ENCODE data around the gene SLCO4A1.

The SLCO4A1 gene

DNA sequence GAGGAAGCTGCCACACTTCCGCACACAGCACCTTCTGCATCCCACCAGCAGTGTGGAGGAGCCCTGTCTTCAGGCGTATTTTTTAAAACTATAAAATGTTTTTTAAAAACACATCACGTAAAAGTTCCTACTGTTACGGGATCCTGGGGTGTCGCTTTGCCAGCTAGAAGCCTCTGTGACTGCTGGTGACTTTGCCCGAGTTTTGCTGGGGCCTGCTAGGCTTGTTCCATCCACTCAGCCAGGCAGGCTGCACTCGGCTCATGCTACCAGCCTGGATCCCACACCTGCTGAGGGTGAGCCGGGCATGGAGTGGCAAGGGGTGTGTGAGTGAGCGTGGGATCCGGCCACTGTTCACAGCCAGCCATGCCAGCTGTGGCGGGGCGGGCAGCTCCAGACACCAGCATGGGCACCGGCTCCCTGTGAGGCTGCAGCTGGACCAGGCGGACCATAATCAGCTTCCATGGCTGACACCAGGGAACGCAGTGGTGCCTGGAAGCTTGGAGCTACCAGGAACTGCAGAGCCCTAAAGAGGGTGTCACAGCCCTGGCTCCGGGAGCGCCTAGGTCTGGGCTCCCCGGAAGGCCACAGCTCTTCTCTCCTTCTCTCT lies 12.3 kb upstream of the SLCO4A1 start:
- no peak overlapping the region for H3K27ac Mint-ChIP-seq (ENCODE audit: low read depth)
- peaks cover 27% of the 10 kb centered on the region for H3K27me3 Mint-ChIP-seq
- peaks cover 2% of the 10 kb centered on the region for H3K36me3 Mint-ChIP-seq (ENCODE audit: insufficient read depth)
- ATAC-seq (replicated peaks; ENCODE audit: extremely low read depth, poor library complexity, severe bottlenecking) (no peak), DNase-seq (ENCODE audit: low spot score in 2 of 2) (no peak)
- H3K4me3 Mint-ChIP-seq = no peak overlapping the region
- H3K4me1 Mint-ChIP-seq = no peaks in the 10 kb centered on the region
- no peaks in the 10 kb centered on the region for H3K9me3 Mint-ChIP-seq

GRCh38 chr20:62631336-62632308 lies 10.7 kb upstream of the SLCO4A1 start:
- H3K9me3 Mint-ChIP-seq = no peaks in the 10 kb centered on the region
- no peaks in the 10 kb centered on the region for H3K36me3 Mint-ChIP-seq (ENCODE audit: insufficient read depth)
- H3K4me3 Mint-ChIP-seq = no peak overlapping the region
- no peak for DNase-seq (ENCODE audit: low spot score in 2 of 2)
- H3K27me3 Mint-ChIP-seq = peaks cover 42% of the 10 kb centered on the region
- H3K27ac Mint-ChIP-seq (ENCODE audit: low read depth) = no peak overlapping the region
- no peaks in the 10 kb centered on the region for H3K4me1 Mint-ChIP-seq
- no peak for ATAC-seq (replicated peaks; ENCODE audit: extremely low read depth, poor library complexity, severe bottlenecking)

DNA sequence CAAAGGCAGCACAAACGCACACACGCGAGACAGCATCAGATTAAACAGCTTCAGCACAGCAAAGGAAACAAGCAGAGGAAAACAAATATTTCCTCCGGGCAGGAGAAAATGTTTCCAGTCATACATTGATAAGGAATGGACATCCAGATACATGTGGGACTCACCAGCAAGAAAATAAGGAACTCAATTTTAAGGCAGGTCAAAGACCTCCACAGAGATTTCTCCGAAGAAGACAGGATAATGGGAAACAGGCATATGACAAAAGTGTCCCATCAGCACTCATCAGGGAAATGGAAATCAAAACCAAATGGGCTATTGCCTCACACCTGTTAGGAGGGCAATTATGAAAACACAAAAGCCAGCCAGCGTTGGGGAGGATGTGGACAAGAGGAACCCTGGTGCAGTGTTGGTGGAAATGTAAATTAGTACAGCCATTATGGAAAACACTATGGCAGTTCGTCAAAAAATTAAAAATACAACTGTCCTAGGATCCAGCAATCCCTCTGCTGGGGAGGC lies 9.7 kb upstream of the SLCO4A1 start:
- Mint-ChIP-seq H3K36me3 (ENCODE audit: insufficient read depth) (no peaks in the 10 kb centered on the region), H3K27me3 (peaks cover 42% of the 10 kb centered on the region), H3K27ac (ENCODE audit: low read depth) (no peak overlapping the region), H3K4me3 (no peak overlapping the region), H3K4me1 (no peaks in the 10 kb centered on the region), H3K9me3 (no peaks in the 10 kb centered on the region)
- ATAC-seq (replicated peaks; ENCODE audit: extremely low read depth, poor library complexity, severe bottlenecking) = no peak
- DNase-seq (ENCODE audit: low spot score in 2 of 2) = no peak

- Mint-ChIP-seq H3K36me3 (ENCODE audit: insufficient read depth) (peaks cover 2% of the 10 kb centered on the region), H3K27me3 (peaks cover 42% of the 10 kb centered on the region), H3K4me1 (no peaks in the 10 kb centered on the region), H3K27ac (ENCODE audit: low read depth) (no peak overlapping the region), H3K4me3 (no peak overlapping the region), H3K9me3 (no peaks in the 10 kb centered on the region)
- DNase-seq (ENCODE audit: low spot score in 2 of 2) (no peak), ATAC-seq (replicated peaks; ENCODE audit: extremely low read depth, poor library complexity, severe bottlenecking) (no peak)
These were observed 8.5 kb upstream of the SLCO4A1 start for GRCh38 chr20:62633598-62634329.

GRCh38 chr20:62634330-62634967 lies 7.9 kb upstream of the SLCO4A1 start:
- Mint-ChIP-seq H3K27me3 (peaks cover 42% of the 10 kb centered on the region), H3K27ac (ENCODE audit: low read depth) (no peak overlapping the region), H3K4me1 (no peaks in the 10 kb centered on the region), H3K4me3 (no peak overlapping the region), H3K9me3 (no peaks in the 10 kb centered on the region), H3K36me3 (ENCODE audit: insufficient read depth) (peaks cover 2% of the 10 kb centered on the region)
- ATAC-seq (replicated peaks; ENCODE audit: extremely low read depth, poor library complexity, severe bottlenecking) (no peak), DNase-seq (ENCODE audit: low spot score in 2 of 2) (no peak)

DNA sequence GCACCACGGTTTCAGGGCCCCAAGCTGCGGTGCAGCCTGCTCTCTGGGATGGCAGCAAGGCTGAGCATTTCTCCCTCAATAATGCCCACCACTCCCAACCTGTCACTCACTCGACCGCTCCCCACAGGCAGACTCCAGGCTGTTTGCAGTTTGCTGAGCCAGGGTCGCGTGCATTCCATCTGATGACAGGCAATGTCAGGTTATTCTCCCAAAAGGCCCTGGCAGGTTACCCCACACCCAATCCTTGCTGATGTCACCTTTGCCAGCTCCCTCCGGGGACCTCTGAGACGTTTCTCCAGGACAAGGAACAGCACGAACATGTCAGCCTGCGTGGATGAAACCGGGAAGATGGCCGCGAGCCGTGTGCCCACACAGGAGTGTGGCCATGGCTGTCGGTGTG lies 7.1 kb upstream of the SLCO4A1 start:
- H3K27me3 Mint-ChIP-seq = peaks cover 42% of the 10 kb centered on the region
- no peaks in the 10 kb centered on the region for H3K9me3 Mint-ChIP-seq
- H3K27ac Mint-ChIP-seq (ENCODE audit: low read depth) = no peak overlapping the region
- ATAC-seq (replicated peaks; ENCODE audit: extremely low read depth, poor library complexity, severe bottlenecking) (no peak), DNase-seq (ENCODE audit: low spot score in 2 of 2) (no peak)
- no peak overlapping the region for H3K4me3 Mint-ChIP-seq
- H3K4me1 Mint-ChIP-seq = no peaks in the 10 kb centered on the region
- H3K36me3 Mint-ChIP-seq (ENCODE audit: insufficient read depth) = peaks cover 2% of the 10 kb centered on the region

- Mint-ChIP-seq H3K9me3 (no peaks in the 10 kb centered on the region), H3K27me3 (peaks cover 42% of the 10 kb centered on the region), H3K4me1 (no peaks in the 10 kb centered on the region), H3K36me3 (ENCODE audit: insufficient read depth) (peaks cover 2% of the 10 kb centered on the region), H3K27ac (ENCODE audit: low read depth) (no peak overlapping the region), H3K4me3 (no peak overlapping the region)
- no peak for ATAC-seq (replicated peaks; ENCODE audit: extremely low read depth, poor library complexity, severe bottlenecking)
- DNase-seq (ENCODE audit: low spot score in 2 of 2) = no peak
These were observed 6.5 kb upstream of the SLCO4A1 start for GRCh38 chr20:62635852-62636251.

GRCh38 chr20:62636446-62636845 lies 5.9 kb upstream of the SLCO4A1 start:
- Mint-ChIP-seq H3K4me3 (no peak overlapping the region), H3K4me1 (no peaks in the 10 kb centered on the region), H3K9me3 (no peaks in the 10 kb centered on the region), H3K27ac (ENCODE audit: low read depth) (no peak overlapping the region), H3K27me3 (peaks cover 42% of the 10 kb centered on the region), H3K36me3 (ENCODE audit: insufficient read depth) (peaks cover 2% of the 10 kb centered on the region)
- DNase-seq (ENCODE audit: low spot score in 2 of 2) (no peak), ATAC-seq (replicated peaks; ENCODE audit: extremely low read depth, poor library complexity, severe bottlenecking) (no peak)

- no peak for ATAC-seq (replicated peaks; ENCODE audit: extremely low read depth, poor library complexity, severe bottlenecking)
- H3K36me3 Mint-ChIP-seq (ENCODE audit: insufficient read depth) = peaks cover 2% of the 10 kb centered on the region
- no peaks in the 10 kb centered on the region for H3K9me3 Mint-ChIP-seq
- H3K4me1 Mint-ChIP-seq = no peaks in the 10 kb centered on the region
- DNase-seq (ENCODE audit: low spot score in 2 of 2) = no peak
- no peak overlapping the region for H3K4me3 Mint-ChIP-seq
- no peak overlapping the region for H3K27ac Mint-ChIP-seq (ENCODE audit: low read depth)
- peaks cover 36% of the 10 kb centered on the region for H3K27me3 Mint-ChIP-seq
These were observed 5.2 kb upstream of the SLCO4A1 start for GRCh38 chr20:62637110-62637509.

- no peaks in the 10 kb centered on the region for H3K4me1 Mint-ChIP-seq
- H3K4me3 Mint-ChIP-seq = no peak overlapping the region
- ATAC-seq (replicated peaks; ENCODE audit: extremely low read depth, poor library complexity, severe bottlenecking) (no peak), DNase-seq (ENCODE audit: low spot score in 2 of 2) (no peak)
- no peak overlapping the region for H3K27ac Mint-ChIP-seq (ENCODE audit: low read depth)
- peaks cover 2% of the 10 kb centered on the region for H3K36me3 Mint-ChIP-seq (ENCODE audit: insufficient read depth)
- H3K27me3 Mint-ChIP-seq = peaks cover 31% of the 10 kb centered on the region
- H3K9me3 Mint-ChIP-seq = no peaks in the 10 kb centered on the region
These were observed 4.7 kb upstream of the SLCO4A1 start for GRCh38 chr20:62637521-62638054.

- Mint-ChIP-seq H3K4me1 (no peaks in the 10 kb centered on the region), H3K27me3 (peaks cover 26% of the 10 kb centered on the region), H3K4me3 (no peak overlapping the region), H3K27ac (ENCODE audit: low read depth) (no peak overlapping the region), H3K9me3 (no peaks in the 10 kb centered on the region), H3K36me3 (ENCODE audit: insufficient read depth) (peaks cover 2% of the 10 kb centered on the region)
- ATAC-seq (replicated peaks; ENCODE audit: extremely low read depth, poor library complexity, severe bottlenecking) = no peak
- no peak for DNase-seq (ENCODE audit: low spot score in 2 of 2)
These were observed 4.2 kb upstream of the SLCO4A1 start for GRCh38 chr20:62638055-62638570.

All from central memory CD8-positive, alpha-beta T cell (primary cell).